ENCODE data around the gene CLIP2. TPM values are rescaled to one million over a fixed set of nuclear protein-coding genes. Genes with fewer than 3 reads are reported as not detected.

Gene CLIP2
- total RNA-seq, 1 donor from 2014 or later, result 61.7 TPM

GRCh38 chr7:74371381-74372341 lies 82.5 kb downstream of the CLIP2 start:
- no peak for ATAC-seq (ENCODE audit: low read depth)
- Mint-ChIP-seq H3K4me3 (no peak overlapping the region), H3K9me3 (no peaks in the 10 kb centered on the region), H3K27me3 (no peaks in the 10 kb centered on the region), H3K27ac (no peak overlapping the region), H3K4me1 (peaks cover 16% of the 10 kb centered on the region), H3K36me3 (ENCODE audit: low read depth) (peaks cover 16% of the 10 kb centered on the region)
- intact Hi-C loops (cut with micrococcal nuclease), result loop anchor here (5.0 kb wide), 1 partner anchor 64 kb away; no protein-coding TSS in a partner anchor
- POLR2A ChIA-PET, result interaction anchor here (0.6 to 1.0 kb wide), 3 partner anchors 96 to 1932 kb away, joined by 3 to 10 read pairs (median 9); partner anchors contain the start of gene LIMK1
- CTCF ChIA-PET, result interaction anchor here (0.6 to 0.8 kb wide), 2 partner anchors 29 to 81 kb away, joined by 3 read pairs; no protein-coding TSS in a partner anchor
- TF ChIP-seq CTCF (IDR thresholded peaks at IDR 0.05), result no peak
- DNase-seq, result no peak

GRCh38 chr7:74372511-74373111 lies 83.4 kb downstream of the CLIP2 start:
- no peak overlapping the region for H3K27ac Mint-ChIP-seq

GRCh38 chr7:74373536-74373935 lies 84.3 kb downstream of the CLIP2 start:
- no peaks in the 10 kb centered on the region for H3K9me3 Mint-ChIP-seq
- POLR2A ChIA-PET, result interaction anchor here (0.6 kb wide), 1 partner anchor 129 kb away, joined by 4 read pairs; no protein-coding TSS in a partner anchor

More at GRCh38 chr7:74372511-74373111, 83.4 kb downstream of the CLIP2 start:
- POLR2A ChIA-PET, result no interaction called here
- ATAC-seq (ENCODE audit: low read depth) (no peak), DNase-seq (no peak)
- TF ChIP-seq CTCF (IDR thresholded peaks at IDR 0.05), result no peak
- intact Hi-C loops (cut with micrococcal nuclease), result loop anchor here (5.0 kb wide), 1 partner anchor 65 kb away; no protein-coding TSS in a partner anchor
- peaks cover 19% of the 10 kb centered on the region for H3K36me3 Mint-ChIP-seq (ENCODE audit: low read depth)
- H3K4me3 Mint-ChIP-seq, result no peak overlapping the region
- peaks cover 16% of the 10 kb centered on the region for H3K4me1 Mint-ChIP-seq
- H3K9me3 Mint-ChIP-seq, result no peaks in the 10 kb centered on the region
- no peaks in the 10 kb centered on the region for H3K27me3 Mint-ChIP-seq
- CTCF ChIA-PET, result no interaction called here

GRCh38 chr7:74375726-74376220 lies 86.6 kb downstream of the CLIP2 start:
- no peak for ATAC-seq (ENCODE audit: low read depth)

More at GRCh38 chr7:74373536-74373935, 84.3 kb downstream of the CLIP2 start:
- no peak overlapping the region for H3K4me3 Mint-ChIP-seq
- no peak for DNase-seq
- CTCF ChIA-PET, result no interaction called here
- no peak overlapping the region for H3K27ac Mint-ChIP-seq
- intact Hi-C loops (cut with micrococcal nuclease), result loop anchor here (5.0 kb wide), 1 partner anchor 66 kb away; no protein-coding TSS in a partner anchor
- no peak for ATAC-seq (ENCODE audit: low read depth)
- no peaks in the 10 kb centered on the region for H3K27me3 Mint-ChIP-seq
- TF ChIP-seq CTCF (IDR thresholded peaks at IDR 0.05), result no peak
- peaks cover 16% of the 10 kb centered on the region for H3K4me1 Mint-ChIP-seq
- peaks cover 17% of the 10 kb centered on the region for H3K36me3 Mint-ChIP-seq (ENCODE audit: low read depth)

More at GRCh38 chr7:74375726-74376220, 86.6 kb downstream of the CLIP2 start:
- H3K27me3 Mint-ChIP-seq, result no peaks in the 10 kb centered on the region
- no peak for DNase-seq
- TF ChIP-seq CTCF (IDR thresholded peaks at IDR 0.05), result no peak
- POLR2A ChIA-PET, result no interaction called here
- CTCF ChIA-PET, result interaction anchor here (2.1 kb wide), 1 partner anchor 25 kb away, joined by 8 read pairs; no protein-coding TSS in a partner anchor
- no peaks in the 10 kb centered on the region for H3K9me3 Mint-ChIP-seq
- no peak overlapping the region for H3K27ac Mint-ChIP-seq
- no peak overlapping the region for H3K4me3 Mint-ChIP-seq
- H3K36me3 Mint-ChIP-seq (ENCODE audit: low read depth), result peaks cover 21% of the 10 kb centered on the region
- peaks cover 13% of the 10 kb centered on the region for H3K4me1 Mint-ChIP-seq
- intact Hi-C loops (cut with micrococcal nuclease), result no loop called here

Data from activated B cell treated with CpG ODN at 0.5 μM for 24 hours (primary cell).